Loucy (cell line): Measurements from ENCODE around the gene NSD2.

Experiments
- H2AFZ ChIP-seq: fragments of 200-600 bp; sonication (generic); 2 replicates; pipeline ENCODE4 v1.6.0; 2016; ENCODE audit warnings: antibody characterized with exemption, mild to moderate bottlenecking, low read length, moderate library complexity
- H3F3A ChIP-seq: fragments of 200-600 bp; 2 replicates; pipeline ENCODE4 v1.6.0; 2016; ENCODE audit warnings: antibody characterized with exemption, low read depth, mild to moderate bottlenecking
- H3K27me3 ChIP-seq: fragments of 200-600 bp; sonication (generic); 2 replicates; pipeline ENCODE4 v1.6.1; 2014; ENCODE audit warnings: low read length, mild to moderate bottlenecking; ENCODE audit not compliant: insufficient read depth, poor library complexity, severe bottlenecking
- H3K36me3 ChIP-seq: fragments of 200-600 bp; sonication (generic); 2 replicates; pipeline ENCODE4 v1.6.1; 2016; ENCODE audit warnings: low read length; ENCODE audit not compliant: insufficient read depth
- H3K4me1 ChIP-seq: fragments of 200-600 bp; sonication (generic); 2 replicates; pipeline ENCODE4 v1.5.1; 2014; ENCODE audit warnings: low read length, mild to moderate bottlenecking; ENCODE audit not compliant: insufficient read depth, poor library complexity, severe bottlenecking
- H3K4me2 ChIP-seq: fragments of 200-600 bp; sonication (generic); 2 replicates; pipeline ENCODE4 v1.6.0; 2014; ENCODE audit warnings: antibody characterized with exemption, low read length, low read depth, mild to moderate bottlenecking; ENCODE audit not compliant: poor library complexity, severe bottlenecking
- H3K4me3 ChIP-seq: fragments of 200-600 bp; sonication (generic); 2 replicates; pipeline ENCODE4 v1.5.1; 2014; ENCODE audit warnings: low read length, mild to moderate bottlenecking, mixed read lengths; ENCODE audit not compliant: poor library complexity, severe bottlenecking
- H3K79me2 ChIP-seq: fragments of 200-600 bp; sonication (generic); 2 replicates; pipeline ENCODE4 v1.6.1; 2014; ENCODE audit warnings: low read length; ENCODE audit not compliant: insufficient read depth
- H3K9ac ChIP-seq: fragments of 200-600 bp; sonication (generic); 2 replicates; pipeline ENCODE4 v1.6.0; 2014; ENCODE audit warnings: mild to moderate bottlenecking, low read depth, low read length, moderate library complexity; ENCODE audit not compliant: poor library complexity, severe bottlenecking
- H3K9me2 ChIP-seq: fragments of 200-600 bp; sonication (generic); replicated peaks from 2 replicates; pipeline ENCODE4 v1.6.1; 2016; ENCODE audit warnings: low read depth, low read length, mixed read lengths
- H3K9me3 ChIP-seq: fragments of 200-600 bp; sonication (generic); 2 replicates; pipeline ENCODE4 v1.6.1; 2014; ENCODE audit warnings: mild to moderate bottlenecking, antibody characterized with exemption, low read length, low read depth; ENCODE audit not compliant: insufficient read depth
- H4K20me1 ChIP-seq: fragments of 200-600 bp; sonication (generic); 2 replicates; pipeline ENCODE4 v1.6.0; 2014; ENCODE audit warnings: antibody characterized with exemption, low read length, mild to moderate bottlenecking; ENCODE audit not compliant: insufficient read depth, poor library complexity, severe bottlenecking
- EZH2phosphoT487 ChIP-seq: fragments of 200-600 bp; IDR thresholded peaks from 2 replicates; pipeline ENCODE4 v1.6.1; 2018; ENCODE audit warnings: antibody characterized with exemption, mild to moderate bottlenecking, moderate library complexity, borderline replicate concordance
- TF ChIP-seq, protein P1 (sequence below): fragments of 200-600 bp; sonication (generic); conservative IDR thresholded peaks from 2 replicates; pipeline ENCODE4 v1.5.1; 2014; ENCODE audit warnings: mild to moderate bottlenecking, antibody characterized with exemption, low read length

NSD2 gene

DNA sequence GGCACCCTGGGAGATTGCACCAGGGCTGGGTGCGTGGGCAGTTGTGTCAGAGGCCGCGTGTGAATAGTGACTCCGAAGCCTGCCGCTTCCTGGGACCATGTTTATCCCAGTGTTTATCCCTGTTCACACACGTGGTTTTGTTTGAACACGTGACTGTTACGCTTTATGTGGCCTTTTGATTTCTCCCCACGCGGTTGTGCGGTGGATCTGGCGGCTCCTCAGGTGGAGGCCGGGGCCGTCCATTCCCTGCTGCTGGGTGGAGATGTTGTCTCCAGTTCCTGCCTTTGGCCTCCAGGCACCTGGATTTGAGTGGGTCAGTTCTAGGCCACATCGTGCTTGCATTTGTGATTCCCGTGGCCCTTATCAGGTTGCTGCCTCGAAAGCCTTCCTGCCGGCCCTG is 102.5 kb downstream of the NSD2 start:
- Histone ChIP-seq H3K9me2 (no peaks in the 10 kb centered on the region), H3K9me3 (no peaks in the 10 kb centered on the region), H3K9ac (no peak overlapping the region), H3F3A (no peaks in the 10 kb centered on the region), H4K20me1 (no peaks in the 10 kb centered on the region), H3K79me2 (no peaks in the 10 kb centered on the region), H3K4me1 (no peaks in the 10 kb centered on the region), H3K36me3 (peaks cover 97% of the 10 kb centered on the region), H3K4me3 (no peak overlapping the region), H3K27me3 (no peaks in the 10 kb centered on the region), H2AFZ (no peak overlapping the region), H3K4me2 (no peak overlapping the region)
- TF ChIP-seq, protein P1, sequence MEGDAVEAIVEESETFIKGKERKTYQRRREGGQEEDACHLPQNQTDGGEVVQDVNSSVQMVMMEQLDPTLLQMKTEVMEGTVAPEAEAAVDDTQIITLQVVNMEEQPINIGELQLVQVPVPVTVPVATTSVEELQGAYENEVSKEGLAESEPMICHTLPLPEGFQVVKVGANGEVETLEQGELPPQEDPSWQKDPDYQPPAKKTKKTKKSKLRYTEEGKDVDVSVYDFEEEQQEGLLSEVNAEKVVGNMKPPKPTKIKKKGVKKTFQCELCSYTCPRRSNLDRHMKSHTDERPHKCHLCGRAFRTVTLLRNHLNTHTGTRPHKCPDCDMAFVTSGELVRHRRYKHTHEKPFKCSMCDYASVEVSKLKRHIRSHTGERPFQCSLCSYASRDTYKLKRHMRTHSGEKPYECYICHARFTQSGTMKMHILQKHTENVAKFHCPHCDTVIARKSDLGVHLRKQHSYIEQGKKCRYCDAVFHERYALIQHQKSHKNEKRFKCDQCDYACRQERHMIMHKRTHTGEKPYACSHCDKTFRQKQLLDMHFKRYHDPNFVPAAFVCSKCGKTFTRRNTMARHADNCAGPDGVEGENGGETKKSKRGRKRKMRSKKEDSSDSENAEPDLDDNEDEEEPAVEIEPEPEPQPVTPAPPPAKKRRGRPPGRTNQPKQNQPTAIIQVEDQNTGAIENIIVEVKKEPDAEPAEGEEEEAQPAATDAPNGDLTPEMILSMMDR = no peak
- TF ChIP-seq EZH2phosphoT487 = no peak

DNA sequence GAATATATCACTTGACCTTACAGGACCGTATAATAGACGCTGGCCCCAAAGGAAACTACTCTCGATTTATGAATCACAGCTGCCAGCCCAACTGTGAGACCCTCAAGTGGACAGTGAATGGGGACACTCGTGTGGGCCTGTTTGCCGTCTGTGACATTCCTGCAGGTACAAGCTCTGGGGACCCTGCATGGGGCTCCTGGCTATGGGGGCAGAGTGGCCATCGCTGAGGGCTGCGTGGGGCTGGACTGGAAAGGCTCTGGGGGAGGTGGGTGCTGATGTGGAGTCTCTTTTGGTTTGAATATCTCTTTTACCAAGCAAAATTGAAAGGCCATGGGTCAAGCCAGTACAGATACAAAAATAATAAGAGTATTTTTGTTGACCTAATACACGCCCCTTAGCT is 103.6 kb downstream of the NSD2 start:
- Histone ChIP-seq H4K20me1 (no peaks in the 10 kb centered on the region), H3K4me3 (no peak overlapping the region), H3K4me1 (no peaks in the 10 kb centered on the region), H3K27me3 (no peaks in the 10 kb centered on the region), H3K9me3 (no peaks in the 10 kb centered on the region), H3K9ac (no peak overlapping the region), H2AFZ (no peak overlapping the region), H3K79me2 (no peaks in the 10 kb centered on the region), H3K9me2 (no peaks in the 10 kb centered on the region), H3F3A (no peaks in the 10 kb centered on the region), H3K36me3 (peaks cover 97% of the 10 kb centered on the region; the same call in 1 of the 2 replicates), H3K4me2 (no peak overlapping the region)
- TF ChIP-seq, protein P1 = no peak
- no peak for TF ChIP-seq EZH2phosphoT487

DNA sequence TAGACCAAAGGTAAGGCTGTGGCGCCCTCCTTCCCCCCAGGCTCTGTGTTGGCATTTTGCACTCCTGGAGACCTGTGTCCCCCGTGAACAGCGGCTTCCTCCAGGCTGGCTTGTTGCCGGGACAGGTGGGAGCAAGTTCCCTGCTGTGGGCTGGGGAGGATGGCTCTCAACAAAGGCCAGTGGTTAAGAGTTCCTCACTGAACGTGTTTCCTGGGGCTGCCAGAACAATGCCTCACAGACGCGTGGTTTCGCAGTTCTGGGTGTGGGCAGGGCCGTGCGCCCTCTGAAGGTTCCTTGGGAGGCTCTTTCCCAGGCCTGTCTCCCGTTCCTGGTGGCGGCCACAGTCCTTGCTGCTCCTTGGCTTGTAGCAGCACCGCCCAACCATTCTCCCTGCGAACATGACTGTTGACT is 104.2 kb downstream of the NSD2 start:
- Histone ChIP-seq H3K4me2 (no peak overlapping the region), H3K27me3 (no peaks in the 10 kb centered on the region), H3K79me2 (no peaks in the 10 kb centered on the region), H3K4me3 (no peak overlapping the region), H3K9ac (no peak overlapping the region), H2AFZ (no peak overlapping the region), H4K20me1 (no peaks in the 10 kb centered on the region), H3K4me1 (no peaks in the 10 kb centered on the region), H3K9me2 (no peaks in the 10 kb centered on the region), H3K9me3 (no peaks in the 10 kb centered on the region), H3K36me3 (peaks cover 97% of the 10 kb centered on the region; the same call in 1 of the 2 replicates), H3F3A (no peaks in the 10 kb centered on the region)
- TF ChIP-seq, protein P1 = no peak
